ENCODE results near the gene HRNR.

DNA sequence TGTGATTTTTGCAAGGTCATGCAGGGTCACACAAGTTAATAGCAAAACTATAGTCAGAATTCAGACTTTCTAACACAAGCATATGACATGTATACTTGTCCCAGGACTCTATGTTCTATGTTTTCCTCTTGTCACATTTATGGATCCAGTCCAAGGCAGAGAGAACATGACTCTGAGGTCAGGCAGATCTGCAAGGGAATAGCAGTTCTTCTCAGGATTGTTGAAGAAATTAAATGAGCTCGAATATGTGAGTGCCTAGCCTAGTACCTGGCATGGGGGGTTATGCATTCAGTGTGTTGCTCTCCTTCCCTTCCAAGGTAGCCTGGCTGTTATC, 55.5 kb downstream of the HRNR start:
- TF ChIP-seq, protein P1, sequence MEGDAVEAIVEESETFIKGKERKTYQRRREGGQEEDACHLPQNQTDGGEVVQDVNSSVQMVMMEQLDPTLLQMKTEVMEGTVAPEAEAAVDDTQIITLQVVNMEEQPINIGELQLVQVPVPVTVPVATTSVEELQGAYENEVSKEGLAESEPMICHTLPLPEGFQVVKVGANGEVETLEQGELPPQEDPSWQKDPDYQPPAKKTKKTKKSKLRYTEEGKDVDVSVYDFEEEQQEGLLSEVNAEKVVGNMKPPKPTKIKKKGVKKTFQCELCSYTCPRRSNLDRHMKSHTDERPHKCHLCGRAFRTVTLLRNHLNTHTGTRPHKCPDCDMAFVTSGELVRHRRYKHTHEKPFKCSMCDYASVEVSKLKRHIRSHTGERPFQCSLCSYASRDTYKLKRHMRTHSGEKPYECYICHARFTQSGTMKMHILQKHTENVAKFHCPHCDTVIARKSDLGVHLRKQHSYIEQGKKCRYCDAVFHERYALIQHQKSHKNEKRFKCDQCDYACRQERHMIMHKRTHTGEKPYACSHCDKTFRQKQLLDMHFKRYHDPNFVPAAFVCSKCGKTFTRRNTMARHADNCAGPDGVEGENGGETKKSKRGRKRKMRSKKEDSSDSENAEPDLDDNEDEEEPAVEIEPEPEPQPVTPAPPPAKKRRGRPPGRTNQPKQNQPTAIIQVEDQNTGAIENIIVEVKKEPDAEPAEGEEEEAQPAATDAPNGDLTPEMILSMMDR (conservative IDR thresholded peaks at IDR 0.05; ENCODE audit: low read length): no peak
- TF ChIP-seq EZH2phosphoT487 (IDR thresholded peaks at IDR 0.05; ENCODE audit: borderline replicate concordance): no peak
